PFSK-1 (cell line): ENCODE measurements around the gene ASB8.

ENCODE experiments used
- POLR2AphosphoS5 ChIP-seq: IDR thresholded peaks from 2 replicates; pipeline ENCODE4 v1.6.1; 2012; ENCODE audit warnings: low read depth, mild to moderate bottlenecking, control low read depth, low read length, moderate library complexity
- SIN3A ChIP-seq: IDR thresholded peaks from 2 replicates; pipeline ENCODE4 v1.6.1; 2012; ENCODE audit warnings: mild to moderate bottlenecking, low read length, moderate library complexity, borderline replicate concordance; ENCODE audit not compliant: insufficient read depth
- TAF1 ChIP-seq: IDR thresholded peaks from 2 replicates; pipeline ENCODE4 v1.6.1; 2012; ENCODE audit warnings: low read length, control low read depth, borderline replicate concordance; ENCODE audit not compliant: insufficient read depth

DNA sequence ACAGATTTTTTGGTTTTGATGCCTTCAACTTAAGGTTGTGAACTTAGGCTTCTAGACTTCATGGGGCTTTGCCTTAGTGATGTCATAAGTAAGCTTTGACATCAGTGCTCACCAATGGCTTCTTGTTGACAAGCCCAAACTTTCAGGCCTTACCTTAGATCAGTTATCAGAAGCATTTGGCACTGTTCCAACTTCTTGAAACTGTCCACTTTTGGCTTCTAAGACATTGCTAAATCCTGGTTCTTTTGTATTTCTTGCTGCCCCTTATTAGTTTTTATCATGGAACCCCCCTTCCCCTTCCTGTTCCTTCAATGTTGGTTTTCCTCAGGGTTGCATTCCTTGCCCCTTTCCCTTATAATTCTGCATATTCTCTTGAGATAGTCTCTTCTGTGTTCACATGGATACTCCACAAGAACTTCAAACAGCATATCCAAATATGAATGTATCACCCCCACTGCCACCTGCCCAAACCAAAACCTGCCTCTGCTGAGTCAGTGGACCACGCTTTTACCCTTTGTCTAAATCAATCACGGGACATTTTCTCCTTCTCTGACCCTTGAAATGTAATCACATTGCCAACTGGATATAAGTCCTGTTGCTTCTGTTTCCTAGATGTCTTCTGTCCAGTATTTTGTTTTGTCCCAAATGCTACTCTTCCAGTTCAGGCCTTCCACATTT, 30.2 kb downstream of the ASB8 start:
- TF ChIP-seq POLR2AphosphoS5, result no peak
- TF ChIP-seq TAF1, result no peak
- TF ChIP-seq SIN3A, result no peak
